Breast epithelium (tissue), 4 donors: ENCODE results near the gene SETDB2. TPM values are rescaled to one million over a fixed set of nuclear protein-coding genes. Genes with fewer than 3 reads are reported as not detected.

ENCODE experiments used
- DNase-seq, 2 donors: peaks; one replicate each; pipeline ENCODE4 v3.0.0-alpha.2; 2019; ENCODE audit warnings: low spot score in 2 of 2
- H3K27ac ChIP-seq, 2 donors: fragments of 200-600 bp; sonication (generic) in 1 of 2; one replicate each; pipeline ENCODE4 v1.5.1; 2016 to 2019; ENCODE audit warnings: mild to moderate bottlenecking in 1 of 2
- H3K27me3 ChIP-seq, 2 donors: fragments of 200-600 bp; sonication (generic) in 1 of 2; one replicate each; pipeline versions ENCODE4 v1.5.1 to v1.6.0; 2017 to 2019; ENCODE audit warnings: control low read depth in 1 of 2, mild to moderate bottlenecking in 1 of 2
- H3K36me3 ChIP-seq: fragments of 200-600 bp; one replicate; pipeline ENCODE4 v1.5.1; 2019
- H3K4me1 ChIP-seq, 2 donors: fragments of 200-600 bp; sonication (generic); one replicate each; pipeline ENCODE4 v1.5.1; 2016 to 2019; ENCODE audit warnings: control low read depth in 1 of 2
- H3K4me3 ChIP-seq, 3 donors: fragments of 200-600 bp; sonication (generic); 1 replicate in 2 of 3; 2 replicates in 1 of 3; pipeline ENCODE4 v1.5.1; 2016 to 2019; ENCODE audit warnings: mild to moderate bottlenecking in 3 of 3, moderate library complexity in 2 of 3
- H3K9me3 ChIP-seq, 2 donors: fragments of 200-600 bp; sonication (generic) in 1 of 2; one replicate each; pipeline ENCODE4 v1.5.1; 2016 to 2019; ENCODE audit warnings: control low read depth in 1 of 2
- POLR2A ChIP-seq: fragments of 450-650 bp; IDR thresholded peaks from one replicate; pipeline ENCODE4 v1.6.1; 2016; ENCODE audit warnings: antibody characterized with exemption, mild to moderate bottlenecking, moderate library complexity
- POLR2AphosphoS5 ChIP-seq, 3 donors: sonication (generic); formaldehyde crosslinking; IDR thresholded peaks; one replicate each; pipeline ENCODE4 v1.6.1; 2017; ENCODE audit warnings: antibody characterized with exemption in 3 of 3
- intact Hi-C: fragments of 100-400 bp; cut with DNase I; formaldehyde crosslinking; loops from one replicate; pipeline ENCODE4 v1.15.1; 2023; ENCODE audit warnings: low total_unique reads
- total RNA-seq, 3 donors: library from RNA; depleted of rRNA; stranded (reverse); fragments of >200 nt; gene quantifications; one replicate each; pipeline ENCODE4 v1.1.0, GENCODE V29; 2016
- TF ChIP-seq, protein P1 (sequence below), 3 donors: fragments of 450-650 bp; IDR thresholded peaks; one replicate each; pipeline ENCODE4 v1.5.1; 2016 to 2017; ENCODE audit warnings: antibody characterized with exemption in 3 of 3, mild to moderate bottlenecking in 3 of 3, moderate library complexity in 3 of 3

The SETDB2 gene
- total RNA-seq, 3 donors from 2014 or later: 9.9 to 17.0 (median 12.8) TPM

DNA sequence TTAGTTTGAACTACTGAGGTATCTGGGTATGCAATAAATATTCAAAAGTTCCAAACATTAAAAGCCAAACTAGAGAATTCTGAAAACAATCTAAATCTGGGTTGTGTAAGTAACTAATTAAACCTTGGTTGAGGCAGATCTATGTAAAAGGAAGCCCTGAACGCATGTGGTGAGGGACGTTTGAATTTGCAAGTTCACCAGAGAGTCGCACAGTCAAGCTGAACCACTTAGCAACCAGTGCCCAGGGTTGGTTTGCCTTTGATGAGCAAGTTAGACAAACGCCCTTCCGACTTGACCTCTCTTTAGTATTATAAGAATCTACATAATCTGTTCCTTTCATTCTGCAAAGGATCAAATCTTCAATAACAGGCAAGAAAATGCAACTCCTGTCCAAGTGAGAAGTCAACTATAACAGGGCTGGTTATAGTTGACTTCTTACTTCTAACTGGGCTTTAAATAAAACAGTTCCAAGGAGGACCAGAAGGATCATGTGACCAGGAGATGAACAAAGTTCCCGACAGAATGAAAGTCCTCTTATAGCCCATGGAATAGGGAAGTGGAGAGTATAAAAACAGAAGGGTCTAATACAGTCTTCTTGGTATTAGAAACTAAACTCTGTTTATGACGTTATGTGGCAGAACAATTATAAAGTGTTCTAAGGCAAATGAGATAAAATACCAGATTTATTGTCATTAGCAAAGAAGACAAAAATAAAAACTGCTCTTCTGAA, 92.2 kb downstream of the SETDB2 start:
- Histone ChIP-seq H3K36me3 (no peaks in the 10 kb centered on the region), H3K27me3 (no peaks in the 10 kb centered on the region), H3K27ac (no peak overlapping the region), H3K4me1 (no peaks in the 10 kb centered on the region), H3K9me3 (no peaks in the 10 kb centered on the region), H3K4me3 (no peak overlapping the region)
- DNase-seq: no peak
- TF ChIP-seq, protein P1, sequence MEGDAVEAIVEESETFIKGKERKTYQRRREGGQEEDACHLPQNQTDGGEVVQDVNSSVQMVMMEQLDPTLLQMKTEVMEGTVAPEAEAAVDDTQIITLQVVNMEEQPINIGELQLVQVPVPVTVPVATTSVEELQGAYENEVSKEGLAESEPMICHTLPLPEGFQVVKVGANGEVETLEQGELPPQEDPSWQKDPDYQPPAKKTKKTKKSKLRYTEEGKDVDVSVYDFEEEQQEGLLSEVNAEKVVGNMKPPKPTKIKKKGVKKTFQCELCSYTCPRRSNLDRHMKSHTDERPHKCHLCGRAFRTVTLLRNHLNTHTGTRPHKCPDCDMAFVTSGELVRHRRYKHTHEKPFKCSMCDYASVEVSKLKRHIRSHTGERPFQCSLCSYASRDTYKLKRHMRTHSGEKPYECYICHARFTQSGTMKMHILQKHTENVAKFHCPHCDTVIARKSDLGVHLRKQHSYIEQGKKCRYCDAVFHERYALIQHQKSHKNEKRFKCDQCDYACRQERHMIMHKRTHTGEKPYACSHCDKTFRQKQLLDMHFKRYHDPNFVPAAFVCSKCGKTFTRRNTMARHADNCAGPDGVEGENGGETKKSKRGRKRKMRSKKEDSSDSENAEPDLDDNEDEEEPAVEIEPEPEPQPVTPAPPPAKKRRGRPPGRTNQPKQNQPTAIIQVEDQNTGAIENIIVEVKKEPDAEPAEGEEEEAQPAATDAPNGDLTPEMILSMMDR (IDR thresholded peaks at IDR 0.05): no peak
- TF ChIP-seq POLR2AphosphoS5 (IDR thresholded peaks at IDR 0.05) (no peak), POLR2A (no peak)
- intact Hi-C loops: loop anchor here (5.0 kb wide), 1 partner anchor 229 kb away; no protein-coding TSS in a partner anchor

DNA sequence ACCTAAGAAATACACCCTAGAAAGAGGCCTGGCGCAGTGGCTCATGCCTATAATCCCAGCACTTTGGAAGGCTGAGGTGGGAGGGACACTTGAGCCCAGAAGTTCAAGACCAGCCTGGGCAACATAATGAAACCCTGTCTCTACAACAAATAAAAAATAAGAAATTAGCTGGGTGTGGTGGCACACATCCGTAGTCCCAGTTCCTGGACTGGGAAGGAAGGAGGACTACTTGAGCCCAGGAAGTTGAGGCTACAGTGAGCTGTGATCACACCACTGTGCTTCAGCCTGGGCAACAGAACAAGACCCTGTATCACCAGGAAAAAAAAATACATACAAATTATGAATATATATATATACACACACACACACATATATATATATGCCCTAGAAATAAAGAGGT, 94.3 kb downstream of the SETDB2 start:
- no peak overlapping the region for H3K27ac ChIP-seq
- no peaks in the 10 kb centered on the region for H3K4me1 ChIP-seq
- no peaks in the 10 kb centered on the region for H3K27me3 ChIP-seq
- no peaks in the 10 kb centered on the region for H3K9me3 ChIP-seq
- H3K4me3 ChIP-seq: no peak overlapping the region
- TF ChIP-seq, protein P1 (IDR thresholded peaks at IDR 0.05): no peak
- TF ChIP-seq POLR2A (no peak), POLR2AphosphoS5 (IDR thresholded peaks at IDR 0.05) (no peak)
- no peak for DNase-seq
- intact Hi-C loops: loop anchor here (5.0 kb wide), 1 partner anchor 231 kb away; no protein-coding TSS in a partner anchor
- no peaks in the 10 kb centered on the region for H3K36me3 ChIP-seq

DNA sequence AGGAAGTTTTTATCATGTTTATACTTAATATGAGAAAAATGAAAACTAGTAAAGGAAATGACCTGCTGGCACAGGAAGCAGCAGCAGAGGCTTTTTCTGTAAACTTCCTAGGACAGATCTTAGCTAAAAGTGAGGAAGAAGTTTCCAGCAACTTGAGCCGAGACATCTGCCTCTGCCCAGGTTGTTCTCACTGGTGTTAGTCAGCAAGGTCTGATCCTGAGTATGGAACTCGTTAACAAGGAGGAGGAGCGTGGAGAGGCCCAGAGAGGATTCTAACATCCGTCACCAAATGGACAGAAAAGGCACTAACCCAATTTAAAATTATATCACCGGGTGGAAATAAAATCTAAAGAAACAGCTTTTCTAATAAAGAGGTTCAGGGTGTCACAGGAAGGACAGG, 95.2 kb downstream of the SETDB2 start:
- Histone ChIP-seq H3K4me3 (no peak overlapping the region), H3K27me3 (no peaks in the 10 kb centered on the region), H3K9me3 (no peaks in the 10 kb centered on the region), H3K27ac (no peak overlapping the region), H3K4me1 (no peaks in the 10 kb centered on the region), H3K36me3 (no peaks in the 10 kb centered on the region)
- intact Hi-C loops: loop anchor here (5.0 kb wide), 1 partner anchor 232 kb away; no protein-coding TSS in a partner anchor
- no peak for TF ChIP-seq POLR2A
- TF ChIP-seq, protein P1 (IDR thresholded peaks at IDR 0.05): no peak
- no peak for TF ChIP-seq POLR2AphosphoS5 (IDR thresholded peaks at IDR 0.05)
- DNase-seq: no peak

DNA sequence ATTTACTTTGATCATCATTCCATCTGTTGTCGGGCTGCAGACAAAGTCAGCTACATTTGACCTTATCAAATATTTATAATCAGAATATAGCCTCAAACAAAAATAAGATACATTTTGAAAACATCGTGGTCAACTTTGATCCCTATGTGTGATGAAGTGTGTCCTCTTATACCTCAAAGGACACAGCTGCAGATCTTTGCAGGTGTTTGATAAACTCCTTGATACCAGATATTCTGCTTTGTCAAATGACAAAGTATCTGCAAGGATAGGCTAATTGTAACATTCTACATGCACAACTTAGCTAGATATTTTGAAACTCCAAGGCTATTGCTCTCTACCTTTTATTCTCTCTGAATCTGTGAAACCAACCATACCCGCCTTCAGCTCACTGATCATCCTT, 95.7 kb downstream of the SETDB2 start:
- TF ChIP-seq POLR2A (no peak), POLR2AphosphoS5 (IDR thresholded peaks at IDR 0.05) (no peak)
- TF ChIP-seq, protein P1 (IDR thresholded peaks at IDR 0.05): no peak
- intact Hi-C loops: loop anchor here (5.0 kb wide), 1 partner anchor 232 kb away; no protein-coding TSS in a partner anchor
- H3K4me3 ChIP-seq: no peak overlapping the region
- H3K27me3 ChIP-seq: no peaks in the 10 kb centered on the region
- H3K4me1 ChIP-seq: no peaks in the 10 kb centered on the region
- H3K27ac ChIP-seq: no peak overlapping the region
- DNase-seq: no peak
- no peaks in the 10 kb centered on the region for H3K36me3 ChIP-seq
- H3K9me3 ChIP-seq: no peaks in the 10 kb centered on the region

DNA sequence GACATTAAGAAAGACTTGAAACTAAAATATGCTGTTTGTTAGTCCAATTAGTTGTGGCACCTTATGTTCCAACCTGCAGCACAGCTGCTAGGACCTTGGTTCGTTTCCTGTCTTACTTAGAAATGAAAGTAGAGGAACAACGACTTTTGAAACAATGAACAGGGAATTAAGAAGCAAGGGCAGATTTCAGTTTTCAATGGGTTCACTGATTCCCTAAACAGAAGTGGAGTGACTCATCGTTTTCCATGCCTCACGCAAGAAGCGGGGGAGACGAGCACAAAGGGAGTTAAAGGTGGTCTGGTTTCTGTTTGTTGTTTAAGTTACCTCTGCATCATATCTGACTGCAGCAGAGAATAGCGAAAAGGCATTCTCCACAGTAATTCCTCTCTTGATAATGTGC, 96.5 kb downstream of the SETDB2 start:
- Histone ChIP-seq H3K36me3 (no peaks in the 10 kb centered on the region), H3K9me3 (no peaks in the 10 kb centered on the region), H3K4me3 (peak overlapping the region in 2 of 3 donors; percentile 2 to 4), H3K27ac (no peak overlapping the region), H3K27me3 (no peaks in the 10 kb centered on the region), H3K4me1 (no peaks in the 10 kb centered on the region)
- DNase-seq: no peak
- intact Hi-C loops: no loop called here
- no peak for TF ChIP-seq POLR2A
- TF ChIP-seq, protein P1 (IDR thresholded peaks at IDR 0.05): no peak
- no peak for TF ChIP-seq POLR2AphosphoS5 (IDR thresholded peaks at IDR 0.05)
